Cardiac muscle cell (in vitro differentiated cells and primary cell): ENCODE measurements around the gene CTNNBL1. TPM values are rescaled to one million over a fixed set of nuclear protein-coding genes. Genes with fewer than 3 reads are reported as not detected.
A peak's percentile ranks its signal among the peaks of the same experiment; 100 is the strongest.

Source experiments
- DNase-seq, 2 donors: peaks; one replicate each; pipeline versions ENCODE4 v3.0.0 to v3.0.0-alpha.2; 2010 to 2017; ENCODE audit warnings: low read depth in 1 of 2, low spot score in 1 of 2
- H3K27ac ChIP-seq: fragments of 200-600 bp; sonication (generic); 2 replicates; pipeline ENCODE4 v1.5.1; 2016
- H3K27me3 ChIP-seq: fragments of 200-600 bp; sonication (generic); 2 replicates; pipeline ENCODE4 v1.6.0; 2016; ENCODE audit warnings: control low read depth
- H3K36me3 ChIP-seq: fragments of 200-600 bp; sonication (generic); 2 replicates; pipeline ENCODE4 v1.5.1; 2016; ENCODE audit warnings: control low read depth
- H3K4me1 ChIP-seq: fragments of 200-600 bp; sonication (generic); 2 replicates; pipeline ENCODE4 v1.8.1; 2017; ENCODE audit warnings: low read depth, mild to moderate bottlenecking, mixed run types
- H3K4me3 ChIP-seq: fragments of 200-600 bp; sonication (generic); 2 replicates; pipeline ENCODE4 v1.5.1; 2016; ENCODE audit warnings: mild to moderate bottlenecking
- H3K9me3 ChIP-seq: fragments of 200-600 bp; sonication (generic); 2 replicates; pipeline ENCODE4 v1.5.1; 2017; ENCODE audit warnings: low read depth, mild to moderate bottlenecking, control low read depth
- CTCF ChIP-seq: IDR thresholded peaks from 2 replicates; pipeline ENCODE4 v1.5.1; 2012; ENCODE audit warnings: low read depth, mild to moderate bottlenecking, low read length
- polyA plus RNA-seq: library from polyadenylated mRNA; unstranded; fragments of >200 nt; fragmentation: Nextera tagmentation; extraction: Ambion mirVana; gene quantifications from 2 replicates; pipeline ENCODE4 v1.2.1, GENCODE V29; 2016
- total RNA-seq: library from RNA; depleted of rRNA; stranded (reverse); fragments of >200 nt; gene quantifications from 2 replicates; pipeline ENCODE4 v1.2.3, GENCODE V29; 2016

The CTNNBL1 gene
- total and polyA plus RNA-seq, 2 experiments from 2014 or later: 37.0 to 68.6 TPM

GRCh38 chr20:37726971-37727956, 33.4 kb downstream of the CTNNBL1 start:
- Histone ChIP-seq H3K4me1 (peaks cover 59% of the 10 kb centered on the region), H3K27ac (peak overlapping the region; percentile 93), H3K36me3 (no peaks in the 10 kb centered on the region), H3K4me3 (no peak overlapping the region), H3K27me3 (no peaks in the 10 kb centered on the region), H3K9me3 (no peaks in the 10 kb centered on the region)
- DNase-seq: peak; percentile 40 to 64
- no peak for TF ChIP-seq CTCF

GRCh38 chr20:37727957-37728634, 34.3 kb downstream of the CTNNBL1 start:
- H3K4me3 ChIP-seq: no peak overlapping the region
- DNase-seq: no peak
- no peaks in the 10 kb centered on the region for H3K9me3 ChIP-seq
- H3K27ac ChIP-seq: peak overlapping the region; percentile 93
- H3K4me1 ChIP-seq: peaks cover 63% of the 10 kb centered on the region
- H3K36me3 ChIP-seq: no peaks in the 10 kb centered on the region
- no peak for TF ChIP-seq CTCF
- no peaks in the 10 kb centered on the region for H3K27me3 ChIP-seq

- Histone ChIP-seq H3K9me3 (no peaks in the 10 kb centered on the region), H3K27ac (peak overlapping the region; percentile 93), H3K36me3 (no peaks in the 10 kb centered on the region), H3K27me3 (no peaks in the 10 kb centered on the region), H3K4me3 (no peak overlapping the region), H3K4me1 (peaks cover 65% of the 10 kb centered on the region)
- no peak for DNase-seq
- no peak for TF ChIP-seq CTCF
Measured at GRCh38 chr20:37728635-37728983, 34.8 kb downstream of the CTNNBL1 start.

- DNase-seq: no peak
- H3K9me3 ChIP-seq: no peaks in the 10 kb centered on the region
Measured at GRCh38 chr20:37729452-37729851, 35.6 kb downstream of the CTNNBL1 start.

GRCh38 chr20:37729909-37730308, 36.1 kb downstream of the CTNNBL1 start:
- no peak for DNase-seq
- Histone ChIP-seq H3K27me3 (no peaks in the 10 kb centered on the region), H3K4me3 (no peak overlapping the region)

More at GRCh38 chr20:37729452-37729851, 35.6 kb downstream of the CTNNBL1 start:
- Histone ChIP-seq H3K27ac (peak overlapping the region; percentile 93), H3K36me3 (no peaks in the 10 kb centered on the region), H3K4me1 (peaks cover 58% of the 10 kb centered on the region), H3K4me3 (no peak overlapping the region), H3K27me3 (no peaks in the 10 kb centered on the region)
- no peak for TF ChIP-seq CTCF

More at GRCh38 chr20:37729909-37730308, 36.1 kb downstream of the CTNNBL1 start:
- TF ChIP-seq CTCF: no peak
- H3K4me1 ChIP-seq: peaks cover 61% of the 10 kb centered on the region
- H3K36me3 ChIP-seq: no peaks in the 10 kb centered on the region
- H3K9me3 ChIP-seq: no peaks in the 10 kb centered on the region
- peak overlapping the region; percentile 93 for H3K27ac ChIP-seq
